Tibial artery (tissue), 4 donors: Measurements from ENCODE around the gene TRAPPC2B.

ENCODE experiments used
- DNase-seq, 2 donors: peaks; one replicate each; pipeline ENCODE4 v3.0.0-alpha.2; 2019
- H3K27ac ChIP-seq, 2 donors: fragments of 200-600 bp; sonication (generic) in 1 of 2; 1 replicate in 1 of 2; 2 replicates in 1 of 2; pipeline ENCODE4 v1.5.1; 2018 to 2019; ENCODE audit warnings: mild to moderate bottlenecking in 1 of 2
- H3K27me3 ChIP-seq, 2 donors: fragments of 200-600 bp; sonication (generic) in 1 of 2; one replicate each; pipeline versions ENCODE4 v1.5.1 to v1.6.0; 2016 to 2019
- H3K36me3 ChIP-seq, 3 donors: fragments of 200-600 bp; sonication (generic) in 2 of 3; one replicate each; pipeline ENCODE4 v1.5.1; 2016 to 2019; ENCODE audit warnings: mild to moderate bottlenecking in 2 of 3
- H3K4me1 ChIP-seq, 4 donors: fragments of 200-600 bp; sonication (generic) in 2 of 4; 1 replicate in 3 of 4; 2 replicates in 1 of 4; pipeline ENCODE4 v1.5.1; 2016 to 2019
- H3K4me3 ChIP-seq, 2 donors: fragments of 200-600 bp; sonication (generic) in 1 of 2; 1 replicate in 1 of 2; 2 replicates in 1 of 2; pipeline ENCODE4 v1.5.1; 2018 to 2019; ENCODE audit warnings: mild to moderate bottlenecking in 2 of 2
- H3K9me3 ChIP-seq, 3 donors: fragments of 200-600 bp; sonication (generic) in 1 of 3; one replicate each; pipeline ENCODE4 v1.5.1; 2016 to 2019
- intact Hi-C: fragments of 100-400 bp; cut with DNase I; formaldehyde crosslinking; loops from one replicate; pipeline ENCODE4 v1.15.0; 2023; ENCODE audit warnings: low total_unique reads
- TF ChIP-seq, protein P1 (sequence below), 2 experiments: fragments of 200-600 bp in 1 of 2; fragments of 450-650 bp in 1 of 2; IDR thresholded peaks; one replicate each; pipeline ENCODE4 v1.5.1; 2017 to 2019; ENCODE audit warnings: antibody characterized with exemption in 2 of 2, mild to moderate bottlenecking in 1 of 2, moderate library complexity in 1 of 2

The TRAPPC2B gene

DNA sequence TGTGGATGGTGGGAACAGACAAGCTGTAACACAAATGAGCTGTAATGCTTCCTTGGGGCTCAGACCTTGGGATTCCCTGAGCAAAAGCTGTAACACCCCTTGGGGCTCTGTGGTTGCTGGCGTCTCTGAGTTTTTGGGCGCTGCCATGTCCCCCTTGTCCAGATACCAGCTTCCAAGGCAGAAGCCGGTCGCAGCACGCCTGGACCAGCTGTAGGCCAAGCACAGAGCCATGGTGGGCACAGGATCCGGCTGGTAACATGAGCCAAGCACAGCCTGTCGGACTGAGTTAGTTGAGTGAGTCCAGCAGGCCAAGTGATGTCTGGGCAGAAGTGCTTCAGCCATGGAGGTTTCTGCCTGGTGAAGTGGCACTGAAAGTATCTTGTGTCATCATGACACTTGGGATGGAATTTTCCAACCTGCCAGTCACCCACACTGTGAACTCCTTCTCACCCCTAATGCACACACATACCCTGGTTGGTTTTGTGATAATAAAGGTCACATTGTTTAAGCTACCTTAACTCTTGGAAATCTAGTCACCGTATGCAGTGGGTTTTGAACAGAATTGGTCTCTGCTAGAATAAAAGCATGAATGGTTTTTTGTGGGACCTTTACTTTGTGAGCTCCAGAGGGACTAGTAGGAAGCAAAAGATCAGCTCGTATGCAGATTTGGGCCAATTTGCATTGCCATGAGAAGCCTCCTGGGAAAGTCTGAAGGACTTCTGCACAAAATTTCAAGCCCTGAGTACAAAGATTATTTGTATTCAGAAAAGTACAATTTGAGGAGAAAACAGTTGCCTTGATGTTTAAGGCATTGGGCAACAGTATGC is 40.6 kb downstream of the TRAPPC2B start:
- H3K36me3 ChIP-seq = peaks cover 23 to 53% (median 44%) of the 10 kb centered on the region in 3 donors
- H3K9me3 ChIP-seq = peaks cover 0 to 67% (median 48%) of the 10 kb centered on the region in 3 donors
- DNase-seq = no peak
- TF ChIP-seq, protein P1, sequence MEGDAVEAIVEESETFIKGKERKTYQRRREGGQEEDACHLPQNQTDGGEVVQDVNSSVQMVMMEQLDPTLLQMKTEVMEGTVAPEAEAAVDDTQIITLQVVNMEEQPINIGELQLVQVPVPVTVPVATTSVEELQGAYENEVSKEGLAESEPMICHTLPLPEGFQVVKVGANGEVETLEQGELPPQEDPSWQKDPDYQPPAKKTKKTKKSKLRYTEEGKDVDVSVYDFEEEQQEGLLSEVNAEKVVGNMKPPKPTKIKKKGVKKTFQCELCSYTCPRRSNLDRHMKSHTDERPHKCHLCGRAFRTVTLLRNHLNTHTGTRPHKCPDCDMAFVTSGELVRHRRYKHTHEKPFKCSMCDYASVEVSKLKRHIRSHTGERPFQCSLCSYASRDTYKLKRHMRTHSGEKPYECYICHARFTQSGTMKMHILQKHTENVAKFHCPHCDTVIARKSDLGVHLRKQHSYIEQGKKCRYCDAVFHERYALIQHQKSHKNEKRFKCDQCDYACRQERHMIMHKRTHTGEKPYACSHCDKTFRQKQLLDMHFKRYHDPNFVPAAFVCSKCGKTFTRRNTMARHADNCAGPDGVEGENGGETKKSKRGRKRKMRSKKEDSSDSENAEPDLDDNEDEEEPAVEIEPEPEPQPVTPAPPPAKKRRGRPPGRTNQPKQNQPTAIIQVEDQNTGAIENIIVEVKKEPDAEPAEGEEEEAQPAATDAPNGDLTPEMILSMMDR (IDR thresholded peaks at IDR 0.05) = no peak
- no peak overlapping the region for H3K27ac ChIP-seq
- no peak overlapping the region for H3K4me3 ChIP-seq
- intact Hi-C loops = no loop called here
- no peaks in the 10 kb centered on the region for H3K4me1 ChIP-seq
- no peaks in the 10 kb centered on the region for H3K27me3 ChIP-seq

GRCh38 chr19:57406516-57407123 is 43.3 kb downstream of the TRAPPC2B start:
- Histone ChIP-seq H3K27me3 (no peaks in the 10 kb centered on the region), H3K4me1 (peaks cover 0 to 8% (median 4%) of the 10 kb centered on the region in 4 donors), H3K4me3 (no peak overlapping the region), H3K27ac (no peak overlapping the region), H3K36me3 (peaks cover 6 to 26% (median 18%) of the 10 kb centered on the region in 3 donors), H3K9me3 (peaks cover 0 to 42% (median 27%) of the 10 kb centered on the region in 3 donors)
- intact Hi-C loops = no loop called here
- no peak for DNase-seq
- TF ChIP-seq, protein P1 (IDR thresholded peaks at IDR 0.05) = no peak

- no peaks in the 10 kb centered on the region for H3K27me3 ChIP-seq
- TF ChIP-seq, protein P1 (IDR thresholded peaks at IDR 0.05) = no peak
These were observed 47.7 kb downstream of the TRAPPC2B start, which contains the start of gene ZNF17 for GRCh38 chr19:57410877-57411671. TSS of gene ZNF17 (plus strand) at chr19:57411161. CDS start at chr19:57413616, 2,455 bp downstream.

More at GRCh38 chr19:57410877-57411671, 47.7 kb downstream of the TRAPPC2B start, which contains the start of gene ZNF17:
- H3K27ac ChIP-seq = peak within 1 kb of the TSS; percentile 73 to 80
- intact Hi-C loops = loop anchor here (5.0 kb wide), 1 partner anchor 76 kb away; the partner anchor contains the start of gene ZNF419
- H3K36me3 ChIP-seq = peaks cover 37 to 38% (median 37%) of the 10 kb centered on the region in 3 donors
- peaks cover under 1 to 45% (median 11%) of the 10 kb centered on the region in 3 donors for H3K9me3 ChIP-seq
- H3K4me1 ChIP-seq = peaks cover 0 to 19% (median 12%) of the 10 kb centered on the region in 4 donors
- DNase-seq = peak; percentile 96
- H3K4me3 ChIP-seq = peak within 1 kb of the TSS; percentile 79 to 97
